Panc1 (cell line): ENCODE measurements around the gene PROK2. TPM values are rescaled to one million over a fixed set of nuclear protein-coding genes. Genes with fewer than 3 reads are reported as not detected.

Experiments
- ATAC-seq: fragments of 200-7000 bp; cut with Tn5 transposase; 2 replicates; pipeline ENCODE4 v1.9.1; 2020; ENCODE audit warnings: mild to moderate bottlenecking, moderate library complexity
- BruUV-seq: library from RNA; stranded (reverse); fragments of 400-500 nt; replicated peaks from 2 replicates; lab custom pipeline; 2021; lab: Mats Ljungman, UMichigan
- CTCF ChIA-PET: fragments of 300-600 bp; sonication (Branson Sonifier 250); formaldehyde crosslinking; loops from one replicate; lab custom pipeline; 2022; ENCODE audit warnings: antibody characterized with exemption; lab: Charles Lee
- POLR2A ChIA-PET: fragments of 300-600 bp; sonication (Branson Sonifier 250); formaldehyde crosslinking; loops from one replicate; lab custom pipeline; 2022; ENCODE audit warnings: antibody characterized with exemption; lab: Charles Lee
- DNase-seq: peaks from one replicate; pipeline ENCODE4 v3.0.0-alpha.2; 2010; ENCODE audit warnings: low read depth, low spot score
- H3K27ac ChIP-seq: 2 replicates; pipeline ENCODE4 v1.5.1; 2011; ENCODE audit warnings: mild to moderate bottlenecking, low read length, inconsistent platforms
- H3K27me3 ChIP-seq: fragments of 200-500 bp; sonication (Bioruptor generic); 2 replicates; pipeline ENCODE4 v1.6.0; 2014; ENCODE audit warnings: low read length, inconsistent platforms; ENCODE audit not compliant: control insufficient read depth, insufficient read depth
- H3K36me3 ChIP-seq: fragments of 200-500 bp; sonication (Bioruptor generic); 2 replicates; pipeline ENCODE4 v1.5.1; 2014; ENCODE audit warnings: inconsistent platforms, mild to moderate bottlenecking, low read length, moderate library complexity; ENCODE audit not compliant: control insufficient read depth, insufficient read depth
- H3K4me1 ChIP-seq: 2 replicates; pipeline ENCODE4 v1.5.1; 2011; ENCODE audit warnings: inconsistent platforms, mild to moderate bottlenecking, low read length, moderate library complexity; ENCODE audit not compliant: control insufficient read depth, insufficient read depth
- H3K4me3 ChIP-seq, 2 experiments: 2 replicates each; pipeline ENCODE4 v1.5.1; 2011 to 2012; ENCODE audit warnings: low read depth in 2 of 2, low read length in 2 of 2, mild to moderate bottlenecking in 2 of 2, inconsistent platforms in 1 of 2, moderate library complexity in 1 of 2
- H3K9me3 ChIP-seq: fragments of 200-500 bp; sonication (Bioruptor generic); 2 replicates; pipeline ENCODE4 v1.5.1; 2014; ENCODE audit warnings: low read depth, mild to moderate bottlenecking, inconsistent platforms, low read length, moderate library complexity; ENCODE audit not compliant: control insufficient read depth, insufficient read depth
- CTCF ChIP-seq: fragments of 450-650 bp; IDR thresholded peaks from 2 replicates; pipeline ENCODE4 v1.5.1; 2017; ENCODE audit warnings: mild to moderate bottlenecking
- POLR2AphosphoS5 ChIP-seq: IDR thresholded peaks from 2 replicates; pipeline ENCODE4 v1.6.1; 2012; ENCODE audit warnings: mild to moderate bottlenecking, low read depth, low read length, moderate library complexity
- REST ChIP-seq, 2 experiments: IDR thresholded peaks; 2 replicates each; pipeline ENCODE4 v1.6.1; 2011 to 2012; ENCODE audit warnings: low read depth in 2 of 2, control low read depth in 1 of 2, low read length in 1 of 2, mild to moderate bottlenecking in 1 of 2, moderate library complexity in 1 of 2; ENCODE audit not compliant: insufficient read depth in 1 of 2
- SIN3A ChIP-seq: IDR thresholded peaks from 2 replicates; pipeline ENCODE4 v1.6.1; 2012; ENCODE audit warnings: low read depth, mild to moderate bottlenecking, low read length, moderate library complexity, borderline replicate concordance; ENCODE audit not compliant: insufficient read depth
- TCF7L2 ChIP-seq: IDR thresholded peaks from 2 replicates; pipeline ENCODE4 v1.6.1; 2011; ENCODE audit warnings: mild to moderate bottlenecking, low read depth, low read length, inconsistent platforms
- in situ Hi-C: cut with HindIII; loops from 2 replicates; pipeline ENCODE4 v1.10.0; 2016; ENCODE audit warnings: low sequenced_read_pairs, low pct_unique_long_range_greater_than_20kb
- intact Hi-C: fragments of 100-400 bp; cut with micrococcal nuclease; formaldehyde crosslinking; loops from one replicate; pipeline ENCODE4 v1.10.0; 2022; ENCODE audit not compliant: unreplicated experiment
- total RNA-seq: library from RNA; stranded (reverse); gene quantifications from one replicate; pipeline ENCODE4 v1.2.1, GENCODE V29; 2021; ENCODE audit not compliant: unreplicated experiment

Gene PROK2
- total RNA-seq, 1 experiment from 2014 or later, result not detected

GRCh38 chr3:71789922-71790321 lies 5.0 kb upstream of the PROK2 start:
- no peaks in the 10 kb centered on the region for H3K36me3 ChIP-seq
- peaks cover 6% of the 10 kb centered on the region for H3K27me3 ChIP-seq
- in situ Hi-C loops, result no loop called here
- H3K27ac ChIP-seq, result no peak overlapping the region
- H3K9me3 ChIP-seq, result no peaks in the 10 kb centered on the region
- ChIA-PET CTCF (no interaction called here), POLR2A (no interaction called here)
- H3K4me1 ChIP-seq, result no peaks in the 10 kb centered on the region
- H3K4me3 ChIP-seq, result no peak overlapping the region
- intact Hi-C loops, result no loop called here
- no peak for TF ChIP-seq REST (IDR thresholded peaks at IDR 0.05; ENCODE audit: insufficient read depth in 1 of 2, low read depth in 2 of 2, low read length in 1 of 2)
- TF ChIP-seq CTCF, result no peak
- TF ChIP-seq POLR2AphosphoS5, result no peak
- no peak for TF ChIP-seq TCF7L2
- TF ChIP-seq SIN3A, result no peak
- no TSS peak for BruUV-seq
- ATAC-seq (no peak), DNase-seq (no peak)

- BruUV-seq, result no TSS peak
- intact Hi-C loops, result no loop called here
- POLR2A ChIA-PET, result no interaction called here
- no peaks in the 10 kb centered on the region for H3K4me1 ChIP-seq
- no peak overlapping the region for H3K27ac ChIP-seq
- H3K36me3 ChIP-seq, result no peaks in the 10 kb centered on the region
- no peak for TF ChIP-seq POLR2AphosphoS5
- no peak for TF ChIP-seq TCF7L2
- no peak for TF ChIP-seq SIN3A
- TF ChIP-seq CTCF, result no peak
- no peak for TF ChIP-seq REST (IDR thresholded peaks at IDR 0.05; ENCODE audit: insufficient read depth in 1 of 2, low read depth in 2 of 2, low read length in 1 of 2)
- no peak for ATAC-seq
- H3K9me3 ChIP-seq, result no peaks in the 10 kb centered on the region
- peaks cover 20% of the 10 kb centered on the region for H3K27me3 ChIP-seq
- no peak overlapping the region for H3K4me3 ChIP-seq
- CTCF ChIA-PET, result no interaction called here
- no peak for DNase-seq
- in situ Hi-C loops, result no loop called here
Observed at GRCh38 chr3:71787851-71788405, 3.0 kb upstream of the PROK2 start.
